ENCODE data around the gene XPO6. TPM values are rescaled to one million over a fixed set of nuclear protein-coding genes. Genes with fewer than 3 reads are reported as not detected.

The XPO6 gene
- total and polyA plus RNA-seq, 4 donors: 52.9 to 172 (median 126) TPM

DNA sequence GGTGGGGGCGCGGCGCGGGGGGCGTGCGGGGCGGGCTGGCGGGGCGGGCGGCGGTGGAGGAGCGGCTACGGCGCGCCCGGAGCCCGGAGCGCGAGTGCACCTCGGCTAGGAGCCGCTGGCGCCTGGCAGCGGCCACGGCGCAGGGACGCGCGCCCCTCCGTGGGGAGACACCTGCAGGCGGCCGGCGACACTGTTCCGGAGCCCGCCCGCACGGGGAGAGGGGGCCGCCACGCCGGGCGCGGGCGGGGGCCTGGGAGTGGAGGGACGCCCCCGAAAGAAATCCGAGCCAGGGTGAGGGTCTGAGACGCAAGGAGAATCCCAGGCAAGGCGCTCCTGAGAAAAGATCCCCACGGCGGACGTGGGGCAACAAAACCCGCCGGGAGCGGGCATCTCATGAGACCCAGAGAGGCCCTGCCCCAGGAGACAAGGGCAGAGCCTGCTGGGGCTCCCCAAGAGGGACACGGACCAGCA lies 148.1 kb downstream of the XPO6 start, which contains the start of gene GSG1L:
Gene GSG1L (minus strand): TSS at position 124 of the 471 bp plus-strand sequence. CDS start 290 bp downstream, outside the sequence.
- Histone ChIP-seq H3K4me1 (ENCODE audit: control insufficient read depth in 5 of 5, insufficient read depth in 5 of 5, low read length in 5 of 5) (peaks cover 0 to 16% (median 0%) of the 10 kb centered on the region in 5 donors), H3K27me3 (ENCODE audit: control insufficient read depth in 3 of 3, insufficient read depth in 3 of 3, low read length in 2 of 3) (peaks cover 19 to 51% (median 22%) of the 10 kb centered on the region in 3 donors), H3K4me3 (no peak within 1 kb of the TSS), H3K9me3 (ENCODE audit: control insufficient read depth in 4 of 4, insufficient read depth in 3 of 4, low read length in 3 of 4) (no peaks in the 10 kb centered on the region), H3K27ac (ENCODE audit: low read depth in 1 of 2, low read length in 1 of 2) (no peak within 1 kb of the TSS), H3K36me3 (ENCODE audit: control insufficient read depth in 4 of 4, insufficient read depth in 4 of 4, low read length in 4 of 4) (no peaks in the 10 kb centered on the region), H3K9ac (ENCODE audit: insufficient read depth in 1 of 2, low read length in 2 of 2) (no peak within 1 kb of the TSS)
- TF ChIP-seq, protein P1, sequence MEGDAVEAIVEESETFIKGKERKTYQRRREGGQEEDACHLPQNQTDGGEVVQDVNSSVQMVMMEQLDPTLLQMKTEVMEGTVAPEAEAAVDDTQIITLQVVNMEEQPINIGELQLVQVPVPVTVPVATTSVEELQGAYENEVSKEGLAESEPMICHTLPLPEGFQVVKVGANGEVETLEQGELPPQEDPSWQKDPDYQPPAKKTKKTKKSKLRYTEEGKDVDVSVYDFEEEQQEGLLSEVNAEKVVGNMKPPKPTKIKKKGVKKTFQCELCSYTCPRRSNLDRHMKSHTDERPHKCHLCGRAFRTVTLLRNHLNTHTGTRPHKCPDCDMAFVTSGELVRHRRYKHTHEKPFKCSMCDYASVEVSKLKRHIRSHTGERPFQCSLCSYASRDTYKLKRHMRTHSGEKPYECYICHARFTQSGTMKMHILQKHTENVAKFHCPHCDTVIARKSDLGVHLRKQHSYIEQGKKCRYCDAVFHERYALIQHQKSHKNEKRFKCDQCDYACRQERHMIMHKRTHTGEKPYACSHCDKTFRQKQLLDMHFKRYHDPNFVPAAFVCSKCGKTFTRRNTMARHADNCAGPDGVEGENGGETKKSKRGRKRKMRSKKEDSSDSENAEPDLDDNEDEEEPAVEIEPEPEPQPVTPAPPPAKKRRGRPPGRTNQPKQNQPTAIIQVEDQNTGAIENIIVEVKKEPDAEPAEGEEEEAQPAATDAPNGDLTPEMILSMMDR (IDR thresholded peaks at IDR 0.05; ENCODE audit: control extremely low read depth, extremely low read depth): no peak
- DNase-seq: no peak
- WGBS, 2 donors: 2% methylated on average over 45 to 54 of the region's 54 CpGs
- no peak for ATAC-seq (ENCODE audit: insufficient read depth, low FRiP score)

DNA sequence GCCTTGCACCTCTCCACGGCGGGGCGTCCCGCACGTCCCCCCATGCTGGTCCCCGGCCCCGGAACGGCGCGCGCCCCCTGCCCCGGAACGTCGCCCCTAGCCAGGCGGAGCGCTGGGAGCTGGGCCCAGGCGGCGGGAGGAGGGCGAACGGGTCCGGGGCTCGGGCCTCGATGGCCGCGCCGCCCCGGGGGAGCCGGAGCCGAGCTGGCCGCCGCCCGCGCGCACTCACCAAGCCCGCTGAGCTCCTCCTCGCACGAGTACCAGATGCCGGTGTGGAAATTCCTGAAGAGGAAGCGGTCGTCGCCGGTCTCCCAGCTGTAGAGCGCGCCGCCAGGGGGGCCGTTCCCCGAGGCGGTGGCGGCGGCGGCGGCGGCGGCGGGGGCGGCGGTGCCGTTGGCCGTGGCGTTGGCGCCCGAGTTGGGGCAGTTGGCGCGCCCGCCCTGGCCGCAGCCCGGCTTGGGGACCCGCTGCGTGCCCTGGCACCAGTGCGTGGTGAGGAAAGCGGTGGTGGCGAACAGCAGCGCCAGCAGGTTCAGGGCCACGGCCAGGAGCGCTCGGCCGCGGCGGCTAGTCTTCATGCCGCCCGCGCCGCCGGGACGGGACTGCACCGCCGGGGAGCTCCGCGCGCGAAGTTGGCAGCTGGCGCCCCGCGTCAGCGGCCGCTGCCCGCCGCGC lies 148.8 kb downstream of the XPO6 start:
- no peaks in the 10 kb centered on the region for H3K9me3 ChIP-seq (ENCODE audit: control insufficient read depth in 4 of 4, insufficient read depth in 3 of 4, low read length in 3 of 4)
- H3K4me1 ChIP-seq (ENCODE audit: control insufficient read depth in 5 of 5, insufficient read depth in 5 of 5, low read length in 5 of 5): peaks cover 0 to 16% (median 0%) of the 10 kb centered on the region in 5 donors
- H3K27ac ChIP-seq (ENCODE audit: low read depth in 1 of 2, low read length in 1 of 2): no peak overlapping the region
- no peaks in the 10 kb centered on the region for H3K36me3 ChIP-seq (ENCODE audit: control insufficient read depth in 4 of 4, insufficient read depth in 4 of 4, low read length in 4 of 4)
- WGBS, 2 donors: 0 to 2% methylated on average over 56 to 99 of the region's 99 CpGs
- H3K27me3 ChIP-seq (ENCODE audit: control insufficient read depth in 3 of 3, insufficient read depth in 3 of 3, low read length in 2 of 3): peaks cover 19 to 55% (median 23%) of the 10 kb centered on the region in 3 donors
- H3K4me3 ChIP-seq: no peak overlapping the region
- TF ChIP-seq, protein P1 (IDR thresholded peaks at IDR 0.05; ENCODE audit: control extremely low read depth, extremely low read depth): no peak
- no peak overlapping the region for H3K9ac ChIP-seq (ENCODE audit: insufficient read depth in 1 of 2, low read length in 2 of 2)
- ATAC-seq (ENCODE audit: insufficient read depth, low FRiP score) (no peak), DNase-seq (peak in 2 of 3 donors; percentile 44)

DNA sequence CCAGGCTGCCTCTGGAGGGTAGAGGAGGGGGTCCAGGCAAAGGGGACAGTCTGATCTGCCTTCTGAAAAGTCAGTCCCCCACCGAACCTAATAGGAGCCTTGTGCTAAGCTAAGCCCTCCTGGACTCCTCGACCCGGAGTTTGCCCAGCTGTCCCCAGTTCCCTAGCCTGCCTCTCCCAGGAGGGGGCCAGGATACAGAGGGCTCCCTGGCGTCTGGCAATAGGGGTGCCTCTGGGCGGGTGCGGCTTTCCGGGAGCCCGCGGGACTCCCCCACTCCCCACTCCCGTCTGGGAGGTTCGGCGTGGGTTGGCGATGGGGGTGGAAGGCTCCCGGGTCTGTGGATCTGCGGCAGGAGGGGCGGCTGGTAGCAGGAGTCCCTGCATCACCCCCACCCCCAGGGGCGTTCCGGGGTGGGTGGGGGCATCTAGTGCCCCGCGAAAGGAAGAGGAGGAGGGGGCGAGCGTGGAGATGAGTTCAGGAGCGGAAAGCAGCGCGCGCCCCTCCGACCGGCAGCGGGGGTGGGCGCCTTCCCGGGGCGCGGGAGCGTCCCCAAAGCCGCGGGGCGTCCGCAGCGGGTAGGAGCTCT lies 149.4 kb downstream of the XPO6 start:
- peaks cover 0 to 16% (median 0%) of the 10 kb centered on the region in 5 donors for H3K4me1 ChIP-seq (ENCODE audit: control insufficient read depth in 5 of 5, insufficient read depth in 5 of 5, low read length in 5 of 5)
- ATAC-seq (ENCODE audit: insufficient read depth, low FRiP score) (no peak), DNase-seq (no peak)
- peaks cover 19 to 55% (median 23%) of the 10 kb centered on the region in 3 donors for H3K27me3 ChIP-seq (ENCODE audit: control insufficient read depth in 3 of 3, insufficient read depth in 3 of 3, low read length in 2 of 3)
- H3K9me3 ChIP-seq (ENCODE audit: control insufficient read depth in 4 of 4, insufficient read depth in 3 of 4, low read length in 3 of 4): no peaks in the 10 kb centered on the region
- no peak overlapping the region for H3K27ac ChIP-seq (ENCODE audit: low read depth in 1 of 2, low read length in 1 of 2)
- TF ChIP-seq, protein P1 (IDR thresholded peaks at IDR 0.05; ENCODE audit: control extremely low read depth, extremely low read depth): no peak
- no peak overlapping the region for H3K9ac ChIP-seq (ENCODE audit: insufficient read depth in 1 of 2, low read length in 2 of 2)
- H3K4me3 ChIP-seq: no peak overlapping the region
- H3K36me3 ChIP-seq (ENCODE audit: control insufficient read depth in 4 of 4, insufficient read depth in 4 of 4, low read length in 4 of 4): no peaks in the 10 kb centered on the region
- 9 to 12% methylated on average over 27 to 38 of the region's 39 CpGs for WGBS, 2 donors
